OCI-LY1 (cell line): Measurements from ENCODE around the gene AMH.

Source experiments
- H2AFZ ChIP-seq: fragments of 200-600 bp; sonication (generic), shearing (Covaris generic); 2 replicates; pipeline ENCODE4 v1.6.0; 2014; ENCODE audit warnings: antibody characterized with exemption, mild to moderate bottlenecking, low read length
- H3F3A ChIP-seq: fragments of 200-600 bp; sonication (generic), shearing (Covaris generic); 2 replicates; pipeline ENCODE4 v1.6.0; 2014; ENCODE audit warnings: mild to moderate bottlenecking, antibody characterized with exemption, low read length, moderate library complexity; ENCODE audit not compliant: insufficient read depth
- H3K27ac ChIP-seq: fragments of 200-600 bp; sonication (generic); 2 replicates; pipeline ENCODE4 v1.5.1; 2014; ENCODE audit warnings: low read length, mixed run types, mild to moderate bottlenecking, low read depth; ENCODE audit not compliant: poor library complexity, severe bottlenecking
- H3K27me3 ChIP-seq: fragments of 200-600 bp; sonication (generic); 2 replicates; pipeline ENCODE4 v1.6.0; 2014; ENCODE audit warnings: antibody characterized with exemption, mild to moderate bottlenecking, low read length, moderate library complexity; ENCODE audit not compliant: insufficient read depth
- H3K36me3 ChIP-seq: fragments of 200-600 bp; sonication (generic); 2 replicates; pipeline ENCODE4 v1.6.1; 2014; ENCODE audit warnings: mild to moderate bottlenecking, antibody characterized with exemption, low read length, moderate library complexity, mixed read lengths; ENCODE audit not compliant: insufficient read depth
- H3K4me1 ChIP-seq: fragments of 200-600 bp; sonication (generic); 2 replicates; pipeline ENCODE4 v1.5.1; 2014; ENCODE audit warnings: mild to moderate bottlenecking, low read length, moderate library complexity; ENCODE audit not compliant: insufficient read depth, severe bottlenecking
- H3K4me2 ChIP-seq: fragments of 200-600 bp; sonication (generic), shearing (Covaris generic); 2 replicates; pipeline ENCODE4 v1.6.1; 2014; ENCODE audit warnings: low read length
- H3K4me3 ChIP-seq: fragments of 200-600 bp; sonication (generic); 2 replicates; pipeline ENCODE4 v1.5.1; 2014; ENCODE audit warnings: low read length, low read depth, mild to moderate bottlenecking, mixed read lengths; ENCODE audit not compliant: poor library complexity, severe bottlenecking
- H3K79me2 ChIP-seq: fragments of 200-600 bp; shearing (Covaris generic); 2 replicates; pipeline ENCODE4 v1.6.1; 2016; ENCODE audit warnings: mixed run types, low read length, mixed read lengths; ENCODE audit not compliant: insufficient read depth
- H3K9ac ChIP-seq: fragments of 200-600 bp; sonication (generic), shearing (Covaris generic); 2 replicates; pipeline ENCODE4 v1.6.1; 2014; ENCODE audit warnings: mild to moderate bottlenecking, low read length, mixed read lengths
- H3K9me2 ChIP-seq: fragments of 200-600 bp; sonication (generic), shearing (Covaris generic); 2 replicates; pipeline ENCODE4 v1.6.1; 2014; ENCODE audit warnings: low read depth, mild to moderate bottlenecking, low read length, mixed read lengths
- H3K9me3 ChIP-seq: fragments of 200-600 bp; shearing (Covaris generic); 2 replicates; pipeline ENCODE4 v1.6.1; 2014; ENCODE audit warnings: low read length, mixed read lengths
- H4K20me1 ChIP-seq: fragments of 200-600 bp; sonication (generic), shearing (Covaris generic); 2 replicates; pipeline ENCODE4 v1.6.0; 2016; ENCODE audit warnings: mild to moderate bottlenecking, low read length; ENCODE audit not compliant: insufficient read depth
- CTCF ChIP-seq: fragments of 200-600 bp; sonication (generic), shearing (Covaris generic); IDR thresholded peaks from 2 replicates; pipeline ENCODE4 v1.5.1; 2017; ENCODE audit warnings: mild to moderate bottlenecking, antibody characterized with exemption, low read length, moderate library complexity, mixed read lengths
- EZH2 ChIP-seq: fragments of 200-600 bp; sonication (generic), shearing (Covaris generic); IDR thresholded peaks from 2 replicates; pipeline ENCODE4 v1.8.0; 2017; ENCODE audit warnings: borderline replicate concordance, mixed run types, mild to moderate bottlenecking, antibody characterized with exemption, low read length, moderate library complexity, mixed read lengths

AMH gene

GRCh38 chr19:2213799-2214198 lies 35.3 kb upstream of the AMH start:
- H2AFZ ChIP-seq = no peak overlapping the region
- H3K4me1 ChIP-seq = peaks cover 13% of the 10 kb centered on the region
- no peak overlapping the region for H3K4me2 ChIP-seq
- no peaks in the 10 kb centered on the region for H3K9me2 ChIP-seq
- H3K27me3 ChIP-seq = no peaks in the 10 kb centered on the region
- no peak overlapping the region for H3K27ac ChIP-seq
- no peak overlapping the region for H3K9ac ChIP-seq
- no peaks in the 10 kb centered on the region for H3F3A ChIP-seq
- no peaks in the 10 kb centered on the region for H3K79me2 ChIP-seq
- no peaks in the 10 kb centered on the region for H3K9me3 ChIP-seq
- H3K4me3 ChIP-seq = no peak overlapping the region
- H3K36me3 ChIP-seq = peaks cover 44% of the 10 kb centered on the region
- no peak for TF ChIP-seq CTCF
- no peak for TF ChIP-seq EZH2
- no peaks in the 10 kb centered on the region for H4K20me1 ChIP-seq

GRCh38 chr19:2214251-2214650 lies 34.9 kb upstream of the AMH start:
- Histone ChIP-seq H3K4me1 (peaks cover 13% of the 10 kb centered on the region), H3K27ac (no peak overlapping the region), H3K9me3 (no peaks in the 10 kb centered on the region), H2AFZ (no peak overlapping the region), H3K79me2 (no peaks in the 10 kb centered on the region), H4K20me1 (no peaks in the 10 kb centered on the region), H3K9me2 (no peaks in the 10 kb centered on the region), H3K27me3 (no peaks in the 10 kb centered on the region), H3K9ac (no peak overlapping the region), H3F3A (no peaks in the 10 kb centered on the region), H3K4me3 (no peak overlapping the region), H3K36me3 (peaks cover 46% of the 10 kb centered on the region), H3K4me2 (no peak overlapping the region)
- TF ChIP-seq CTCF = no peak

GRCh38 chr19:2215281-2215751 lies 33.8 kb upstream of the AMH start:
- Histone ChIP-seq H3F3A (no peaks in the 10 kb centered on the region), H3K79me2 (no peaks in the 10 kb centered on the region), H4K20me1 (no peaks in the 10 kb centered on the region), H3K9me3 (no peaks in the 10 kb centered on the region), H3K9me2 (no peaks in the 10 kb centered on the region), H3K4me3 (no peak overlapping the region), H2AFZ (no peak overlapping the region), H3K4me1 (peaks cover 23% of the 10 kb centered on the region), H3K4me2 (no peak overlapping the region; the same call in 1 of the 2 replicates), H3K9ac (no peak overlapping the region), H3K27me3 (no peaks in the 10 kb centered on the region), H3K27ac (peak overlapping the region; percentile 18), H3K36me3 (peaks cover 50% of the 10 kb centered on the region)
- TF ChIP-seq CTCF (no peak), EZH2 (no peak)
